SK-N-SH treated with all-trans-retinoic acid at 6 μM for 48 hours (cell line): ENCODE measurements around the gene HEPHL1.

Source experiments
- ATAC-seq: fragments of 200-7000 bp; cut with Tn5 transposase; 3 replicates; pipeline ENCODE4 v1.9.1; 2020; ENCODE audit warnings: mild to moderate bottlenecking, moderate library complexity
- ARNTL ChIP-seq: fragments of 450-650 bp; formaldehyde crosslinking; IDR thresholded peaks from 2 replicates; pipeline ENCODE4 v1.5.0; 2020; ENCODE audit warnings: low read depth, mild to moderate bottlenecking, moderate library complexity, borderline replicate concordance
- BACH2 ChIP-seq: fragments of 250-450 bp; sonication (Bioruptor Pico); IDR thresholded peaks from 2 replicates; pipeline ENCODE4 v1.9.0; 2021; ENCODE audit warnings: mild to moderate bottlenecking, borderline replicate concordance
- CSDC2 ChIP-seq: fragments of 250-450 bp; sonication (Bioruptor Pico); IDR thresholded peaks from 2 replicates; pipeline ENCODE4 v1.5.0; 2020; ENCODE audit warnings: mild to moderate bottlenecking, moderate library complexity
- ESRRG ChIP-seq: fragments of 250-450 bp; sonication (Bioruptor Pico); IDR thresholded peaks from 2 replicates; pipeline ENCODE4 v1.6.1; 2021; ENCODE audit warnings: mild to moderate bottlenecking
- GLIS3 ChIP-seq: fragments of 250-450 bp; sonication (Bioruptor Pico); IDR thresholded peaks from 2 replicates; pipeline ENCODE4 v1.5.0; 2020; ENCODE audit warnings: mild to moderate bottlenecking, moderate library complexity
- ISL1 ChIP-seq: fragments of 250-450 bp; sonication (Bioruptor Pico); IDR thresholded peaks from 2 replicates; pipeline ENCODE4 v2.1.2; 2022; ENCODE audit warnings: mild to moderate bottlenecking, moderate library complexity
- OSR1 ChIP-seq: fragments of 250-450 bp; sonication (Bioruptor Pico); IDR thresholded peaks from 2 replicates; pipeline ENCODE4 v1.8.0; 2022; ENCODE audit warnings: moderate library complexity, mild to moderate bottlenecking, inconsistent platforms
- RARB ChIP-seq: fragments of 250-450 bp; sonication (Bioruptor Pico); IDR thresholded peaks from 2 replicates; pipeline ENCODE4 v1.8.0; 2021; ENCODE audit warnings: mild to moderate bottlenecking, moderate library complexity
- SNAI2 ChIP-seq: fragments of 250-450 bp; sonication (Bioruptor Pico); IDR thresholded peaks from 2 replicates; pipeline ENCODE4 v1.5.0; 2020; ENCODE audit warnings: mild to moderate bottlenecking, moderate library complexity
- TCF4 ChIP-seq: fragments of 250-450 bp; sonication (Bioruptor Pico); IDR thresholded peaks from 2 replicates; pipeline ENCODE4 v1.8.0; 2021; ENCODE audit warnings: mild to moderate bottlenecking, moderate library complexity, borderline replicate concordance
- TOX ChIP-seq: fragments of 250-450 bp; sonication (Bioruptor Pico); IDR thresholded peaks from 2 replicates; pipeline ENCODE4 v1.8.0; 2021; ENCODE audit warnings: mild to moderate bottlenecking, moderate library complexity, borderline replicate concordance
- ZC3H10 ChIP-seq: fragments of 250-450 bp; sonication (Bioruptor Pico); IDR thresholded peaks from 2 replicates; pipeline ENCODE4 v1.5.1; 2021; ENCODE audit warnings: mild to moderate bottlenecking, moderate library complexity
- ZFP3 ChIP-seq: fragments of 250-450 bp; sonication (Bioruptor Pico); IDR thresholded peaks from 2 replicates; pipeline ENCODE4 v1.5.0; 2020; ENCODE audit warnings: mild to moderate bottlenecking, moderate library complexity
- ZFP30 ChIP-seq: fragments of 450-650 bp; formaldehyde crosslinking; IDR thresholded peaks from 2 replicates; pipeline ENCODE4 v1.5.0; 2022; ENCODE audit warnings: mild to moderate bottlenecking, moderate library complexity
- ZNF70 ChIP-seq: fragments of 450-650 bp; formaldehyde crosslinking; IDR thresholded peaks from 2 replicates; pipeline ENCODE4 v1.5.0; 2020; ENCODE audit warnings: mild to moderate bottlenecking, moderate library complexity
- ZNF8 ChIP-seq: fragments of 450-650 bp; formaldehyde crosslinking; IDR thresholded peaks from 2 replicates; pipeline ENCODE4 v1.5.0; 2020; ENCODE audit warnings: mild to moderate bottlenecking, moderate library complexity
- TF ChIP-seq, protein P1 (sequence below): fragments of 250-450 bp; sonication (Bioruptor Pico); IDR thresholded peaks from 2 replicates; pipeline ENCODE4 v1.5.1; 2021; ENCODE audit warnings: mild to moderate bottlenecking, moderate library complexity
- TF ChIP-seq, protein P2 (sequence below): fragments of 250-450 bp; sonication (Bioruptor Pico); IDR thresholded peaks from 2 replicates; pipeline ENCODE4 v1.5.0; 2020; ENCODE audit warnings: mild to moderate bottlenecking, moderate library complexity
- TF ChIP-seq, protein P3 (sequence below): fragments of 250-450 bp; sonication (Bioruptor Pico); IDR thresholded peaks from 2 replicates; pipeline ENCODE4 v1.5.1; 2020; ENCODE audit warnings: low read depth, mild to moderate bottlenecking, moderate library complexity
- TF ChIP-seq, protein P4 (sequence below): fragments of 250-450 bp; sonication (Bioruptor Pico); IDR thresholded peaks from 2 replicates; pipeline ENCODE4 v1.8.0; 2021; ENCODE audit warnings: low read depth, mild to moderate bottlenecking, moderate library complexity, borderline replicate concordance

The HEPHL1 gene

DNA sequence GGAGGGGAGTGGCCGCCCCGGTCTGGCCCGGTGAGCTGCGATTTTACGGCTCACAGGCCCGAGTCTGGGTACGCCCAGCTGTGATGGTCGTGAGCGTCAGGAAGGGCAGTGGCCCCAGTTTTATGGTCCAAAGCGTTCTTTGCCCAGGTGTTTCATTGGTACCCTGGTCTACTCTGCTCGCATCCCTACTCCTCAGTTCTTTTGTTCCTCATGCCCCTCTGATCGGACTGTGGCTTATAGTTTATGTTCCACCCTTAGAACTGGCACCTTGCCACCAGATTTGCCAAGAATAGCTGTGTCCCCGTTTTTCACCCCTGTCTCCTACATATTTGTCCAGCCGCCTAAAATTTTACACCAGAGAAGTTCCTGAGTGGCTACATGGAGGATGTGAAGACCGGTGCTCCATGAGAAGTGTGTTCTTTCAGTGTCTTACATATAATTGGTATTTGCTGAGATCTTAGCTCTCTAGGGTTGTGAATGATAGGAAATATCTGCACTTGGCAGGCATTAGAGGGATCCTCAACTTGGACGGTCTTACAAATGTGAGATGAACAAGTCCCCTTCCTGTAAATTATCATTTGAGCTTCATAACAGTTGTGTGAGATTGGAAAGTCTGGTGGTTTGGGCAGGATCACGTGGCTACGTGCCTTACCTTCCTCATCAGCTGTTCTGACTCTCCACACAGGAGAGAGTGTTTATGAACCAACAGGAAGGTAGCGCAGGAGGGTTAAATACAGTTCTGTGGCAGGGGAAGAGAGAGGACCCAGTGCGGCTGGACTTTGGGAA lies 108.6 kb downstream of the HEPHL1 start:
- ATAC-seq = no peak
- no peak for TF ChIP-seq ZFP30 (CRISPR knock-in tag)
- TF ChIP-seq, protein P1, sequence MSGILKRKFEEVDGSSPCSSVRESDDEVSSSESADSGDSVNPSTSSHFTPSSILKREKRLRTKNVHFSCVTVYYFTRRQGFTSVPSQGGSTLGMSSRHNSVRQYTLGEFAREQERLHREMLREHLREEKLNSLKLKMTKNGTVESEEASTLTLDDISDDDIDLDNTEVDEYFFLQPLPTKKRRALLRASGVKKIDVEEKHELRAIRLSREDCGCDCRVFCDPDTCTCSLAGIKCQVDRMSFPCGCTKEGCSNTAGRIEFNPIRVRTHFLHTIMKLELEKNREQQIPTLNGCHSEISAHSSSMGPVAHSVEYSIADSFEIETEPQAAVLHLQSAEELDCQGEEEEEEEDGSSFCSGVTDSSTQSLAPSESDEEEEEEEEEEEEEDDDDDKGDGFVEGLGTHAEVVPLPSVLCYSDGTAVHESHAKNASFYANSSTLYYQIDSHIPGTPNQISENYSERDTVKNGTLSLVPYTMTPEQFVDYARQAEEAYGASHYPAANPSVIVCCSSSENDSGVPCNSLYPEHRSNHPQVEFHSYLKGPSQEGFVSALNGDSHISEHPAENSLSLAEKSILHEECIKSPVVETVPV (CRISPR knock-in tag) = no peak
- TF ChIP-seq, all 23 proteins: peak for 0

DNA sequence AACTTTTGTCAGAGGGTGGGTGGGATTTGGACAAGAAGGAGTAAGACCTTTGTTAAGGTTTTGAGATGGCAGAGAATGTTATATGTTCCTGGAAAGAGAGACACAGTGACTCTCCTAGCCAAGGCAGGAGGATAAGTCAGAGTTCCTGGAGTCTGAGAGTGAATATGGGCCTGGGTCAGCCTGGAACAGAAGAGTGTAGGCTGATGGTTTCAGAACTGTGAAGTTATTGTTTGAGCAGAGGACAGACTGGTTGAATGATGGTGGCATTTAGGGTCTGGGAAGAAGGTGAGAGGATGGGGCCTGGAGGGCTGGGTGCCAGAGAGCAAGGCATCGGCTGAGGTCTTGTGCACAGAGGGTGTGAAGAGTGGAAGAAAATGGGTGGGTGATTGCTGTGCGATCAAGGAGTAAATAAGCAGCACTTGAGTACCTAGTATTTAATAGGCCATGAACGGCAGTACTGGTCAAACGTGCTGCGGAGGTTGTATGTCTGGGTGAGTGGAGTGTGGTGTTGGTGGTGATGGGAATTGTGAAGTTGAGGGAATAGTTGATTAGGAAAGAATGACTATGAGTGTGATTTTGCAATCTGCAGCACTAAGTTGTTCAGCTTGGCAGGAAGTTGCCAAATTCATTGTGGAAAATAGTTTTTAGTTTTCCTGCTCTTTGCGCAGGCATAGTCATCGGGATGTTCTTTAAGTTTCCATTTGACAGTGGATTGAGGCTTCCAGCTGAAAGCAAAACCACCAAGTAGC lies 109.3 kb downstream of the HEPHL1 start:
- TF ChIP-seq ZNF8 = no peak
- no peak for TF ChIP-seq SNAI2 (CRISPR knock-in tag)
- TF ChIP-seq ZNF70 = no peak
- TF ChIP-seq, protein P1 (CRISPR knock-in tag) = no peak
- no peak for TF ChIP-seq BACH2 (CRISPR knock-in tag)
- TF ChIP-seq ARNTL (CRISPR knock-in tag) = no peak
- no peak for TF ChIP-seq ESRRG (CRISPR knock-in tag)
- no peak for ATAC-seq

DNA sequence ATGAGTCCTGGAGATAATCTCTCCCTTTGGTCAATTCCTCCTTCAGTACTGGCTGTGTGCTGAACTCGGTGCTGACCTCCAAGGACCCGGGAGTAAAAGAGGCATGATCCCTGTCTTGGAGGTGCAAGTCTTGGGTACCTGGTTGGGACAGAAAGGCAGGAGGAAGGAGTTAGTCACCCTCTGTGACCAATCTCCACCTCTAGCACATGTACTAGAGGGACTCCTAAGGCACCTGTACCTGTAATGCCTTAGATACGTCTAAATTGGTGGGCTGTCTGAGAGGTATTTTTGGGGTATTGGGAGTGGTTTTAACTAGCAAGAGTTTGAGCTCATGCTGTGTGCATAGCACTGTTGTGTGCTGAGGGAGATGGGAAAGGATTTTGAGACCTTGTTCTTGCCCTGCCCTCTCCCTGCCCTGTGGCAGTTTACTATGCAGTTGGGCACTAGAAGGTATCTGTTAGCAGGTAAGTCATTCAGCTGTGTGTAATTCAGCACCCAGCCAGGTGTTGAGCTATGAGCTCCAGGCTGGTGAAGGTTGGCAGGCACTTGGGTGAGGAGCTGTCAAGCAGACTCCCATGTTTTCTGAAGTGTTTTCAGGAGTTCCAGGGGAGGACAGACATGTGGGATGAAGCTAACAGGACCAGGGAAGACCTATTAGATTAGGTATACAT lies 110.0 kb downstream of the HEPHL1 start:
- no peak for ATAC-seq
- TF ChIP-seq SNAI2 (CRISPR knock-in tag) (no peak), ISL1 (CRISPR knock-in tag) (no peak), TOX (CRISPR knock-in tag) (no peak), CSDC2 (no peak), RARB (no peak), TCF4 (CRISPR knock-in tag) (no peak), ARNTL (CRISPR knock-in tag) (no peak)

DNA sequence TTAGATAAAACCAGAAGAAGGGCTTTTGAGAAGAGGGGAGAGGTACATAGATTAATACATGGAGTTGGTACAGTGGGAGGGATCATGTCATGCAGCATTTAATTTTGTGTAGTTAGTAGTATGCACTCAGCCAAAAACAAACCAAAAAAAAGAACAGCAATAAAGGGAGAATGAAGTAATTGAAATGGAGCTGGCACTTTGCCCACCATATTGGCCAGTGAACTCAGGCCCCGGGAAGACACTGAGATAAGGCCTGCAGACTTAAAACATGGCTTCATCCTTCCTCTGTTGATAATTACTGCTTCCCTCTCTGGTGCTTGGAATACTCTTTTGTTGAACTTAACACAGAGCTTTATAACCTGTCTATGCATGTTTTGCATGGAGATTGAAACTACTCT lies 110.6 kb downstream of the HEPHL1 start:
- ATAC-seq = no peak
- TF ChIP-seq ZNF8 = no peak
- TF ChIP-seq, protein P2, sequence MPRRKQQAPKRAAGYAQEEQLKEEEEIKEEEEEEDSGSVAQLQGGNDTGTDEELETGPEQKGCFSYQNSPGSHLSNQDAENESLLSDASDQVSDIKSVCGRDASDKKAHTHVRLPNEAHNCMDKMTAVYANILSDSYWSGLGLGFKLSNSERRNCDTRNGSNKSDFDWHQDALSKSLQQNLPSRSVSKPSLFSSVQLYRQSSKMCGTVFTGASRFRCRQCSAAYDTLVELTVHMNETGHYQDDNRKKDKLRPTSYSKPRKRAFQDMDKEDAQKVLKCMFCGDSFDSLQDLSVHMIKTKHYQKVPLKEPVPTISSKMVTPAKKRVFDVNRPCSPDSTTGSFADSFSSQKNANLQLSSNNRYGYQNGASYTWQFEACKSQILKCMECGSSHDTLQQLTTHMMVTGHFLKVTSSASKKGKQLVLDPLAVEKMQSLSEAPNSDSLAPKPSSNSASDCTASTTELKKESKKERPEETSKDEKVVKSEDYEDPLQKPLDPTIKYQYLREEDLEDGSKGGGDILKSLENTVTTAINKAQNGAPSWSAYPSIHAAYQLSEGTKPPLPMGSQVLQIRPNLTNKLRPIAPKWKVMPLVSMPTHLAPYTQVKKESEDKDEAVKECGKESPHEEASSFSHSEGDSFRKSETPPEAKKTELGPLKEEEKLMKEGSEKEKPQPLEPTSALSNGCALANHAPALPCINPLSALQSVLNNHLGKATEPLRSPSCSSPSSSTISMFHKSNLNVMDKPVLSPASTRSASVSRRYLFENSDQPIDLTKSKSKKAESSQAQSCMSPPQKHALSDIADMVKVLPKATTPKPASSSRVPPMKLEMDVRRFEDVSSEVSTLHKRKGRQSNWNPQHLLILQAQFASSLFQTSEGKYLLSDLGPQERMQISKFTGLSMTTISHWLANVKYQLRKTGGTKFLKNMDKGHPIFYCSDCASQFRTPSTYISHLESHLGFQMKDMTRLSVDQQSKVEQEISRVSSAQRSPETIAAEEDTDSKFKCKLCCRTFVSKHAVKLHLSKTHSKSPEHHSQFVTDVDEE (CRISPR knock-in tag) = peak; percentile 30; the same call in 1 of the 2 replicates

DNA sequence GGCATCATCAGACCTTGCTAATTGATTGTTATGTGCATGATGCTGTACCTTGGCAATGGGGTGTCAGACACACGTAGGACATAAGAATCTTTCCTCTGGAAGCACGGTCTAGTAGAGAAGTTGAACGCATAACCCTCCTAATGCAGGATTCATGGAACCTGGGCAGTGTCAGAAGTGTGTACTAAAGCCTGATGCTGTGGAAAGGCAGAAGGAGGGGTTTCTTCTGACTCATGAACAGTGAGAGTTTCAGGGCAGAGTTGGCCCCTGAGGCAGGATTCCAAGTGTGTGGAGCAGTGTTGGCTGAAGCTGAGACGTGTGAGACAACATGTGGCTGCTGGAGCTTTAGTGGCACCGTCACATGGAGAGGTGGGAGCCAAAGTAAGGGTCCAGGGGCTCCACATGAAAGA lies 111.0 kb downstream of the HEPHL1 start:
- ATAC-seq = peak; percentile 5; the same call in 1 of the 3 replicates
- TF ChIP-seq ZC3H10 (no peak), ZFP30 (CRISPR knock-in tag) (no peak), ZFP3 (CRISPR knock-in tag) (no peak), TOX (CRISPR knock-in tag) (no peak), TCF4 (CRISPR knock-in tag) (no peak), CSDC2 (no peak), OSR1 (CRISPR knock-in tag) (no peak), ZNF70 (no peak), ISL1 (CRISPR knock-in tag) (no peak), GLIS3 (CRISPR knock-in tag) (no peak), BACH2 (CRISPR knock-in tag) (no peak)
- TF ChIP-seq, protein P3, sequence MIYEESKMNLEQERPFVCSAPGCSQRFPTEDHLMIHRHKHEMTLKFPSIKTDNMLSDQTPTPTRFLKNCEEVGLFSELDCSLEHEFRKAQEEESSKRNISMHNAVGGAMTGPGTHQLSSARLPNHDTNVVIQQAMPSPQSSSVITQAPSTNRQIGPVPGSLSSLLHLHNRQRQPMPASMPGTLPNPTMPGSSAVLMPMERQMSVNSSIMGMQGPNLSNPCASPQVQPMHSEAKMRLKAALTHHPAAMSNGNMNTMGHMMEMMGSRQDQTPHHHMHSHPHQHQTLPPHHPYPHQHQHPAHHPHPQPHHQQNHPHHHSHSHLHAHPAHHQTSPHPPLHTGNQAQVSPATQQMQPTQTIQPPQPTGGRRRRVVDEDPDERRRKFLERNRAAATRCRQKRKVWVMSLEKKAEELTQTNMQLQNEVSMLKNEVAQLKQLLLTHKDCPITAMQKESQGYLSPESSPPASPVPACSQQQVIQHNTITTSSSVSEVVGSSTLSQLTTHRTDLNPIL = no peak
- TF ChIP-seq, protein P4, sequence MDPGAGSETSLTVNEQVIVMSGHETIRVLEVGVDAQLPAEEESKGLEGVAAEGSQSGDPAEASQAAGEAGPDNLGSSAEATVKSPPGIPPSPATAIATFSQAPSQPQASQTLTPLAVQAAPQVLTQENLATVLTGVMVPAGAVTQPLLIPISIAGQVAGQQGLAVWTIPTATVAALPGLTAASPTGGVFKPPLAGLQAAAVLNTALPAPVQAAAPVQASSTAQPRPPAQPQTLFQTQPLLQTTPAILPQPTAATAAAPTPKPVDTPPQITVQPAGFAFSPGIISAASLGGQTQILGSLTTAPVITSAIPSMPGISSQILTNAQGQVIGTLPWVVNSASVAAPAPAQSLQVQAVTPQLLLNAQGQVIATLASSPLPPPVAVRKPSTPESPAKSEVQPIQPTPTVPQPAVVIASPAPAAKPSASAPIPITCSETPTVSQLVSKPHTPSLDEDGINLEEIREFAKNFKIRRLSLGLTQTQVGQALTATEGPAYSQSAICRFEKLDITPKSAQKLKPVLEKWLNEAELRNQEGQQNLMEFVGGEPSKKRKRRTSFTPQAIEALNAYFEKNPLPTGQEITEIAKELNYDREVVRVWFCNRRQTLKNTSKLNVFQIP = no peak
